ENCODE results near the gene PPP4R2.
A peak's percentile ranks its signal among the peaks of the same experiment; 100 is the strongest.

PPP4R2 gene

GRCh38 chr3:73071952-73072351 lies 75.3 kb downstream of the PPP4R2 start:
- FAIRE-seq, result no peak

- no peak for FAIRE-seq
Observed at GRCh38 chr3:73072634-73073033, 76.0 kb downstream of the PPP4R2 start.

DNA sequence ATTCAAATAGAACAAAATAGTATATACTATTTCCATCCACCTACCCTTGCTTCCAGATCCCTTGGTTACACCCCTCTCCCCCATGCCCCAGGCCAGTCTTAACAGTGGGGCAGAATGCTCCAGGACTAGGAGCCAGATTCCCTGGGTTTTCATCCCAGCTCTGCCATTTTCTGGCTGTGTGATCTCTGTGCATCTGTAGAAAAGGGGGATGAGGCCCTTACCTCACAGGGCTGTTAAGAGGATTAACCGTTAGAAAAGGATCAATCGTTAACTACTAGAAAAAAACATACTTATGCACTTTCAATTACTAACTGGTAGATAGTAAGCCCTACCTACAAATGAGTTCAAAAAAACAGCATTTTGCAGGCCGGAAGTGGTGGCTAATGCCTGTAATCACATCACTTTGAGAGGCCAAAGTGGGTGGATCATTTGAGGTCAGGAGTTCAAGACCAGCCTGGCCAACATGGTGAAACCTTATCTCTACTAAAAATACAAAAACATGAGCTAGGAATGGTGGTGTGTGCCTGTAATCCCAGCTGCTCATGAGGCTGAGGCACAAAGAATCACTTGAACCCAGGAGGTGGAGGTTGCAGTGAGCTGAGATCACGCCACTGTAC lies 76.6 kb downstream of the PPP4R2 start:
- no peak for FAIRE-seq

DNA sequence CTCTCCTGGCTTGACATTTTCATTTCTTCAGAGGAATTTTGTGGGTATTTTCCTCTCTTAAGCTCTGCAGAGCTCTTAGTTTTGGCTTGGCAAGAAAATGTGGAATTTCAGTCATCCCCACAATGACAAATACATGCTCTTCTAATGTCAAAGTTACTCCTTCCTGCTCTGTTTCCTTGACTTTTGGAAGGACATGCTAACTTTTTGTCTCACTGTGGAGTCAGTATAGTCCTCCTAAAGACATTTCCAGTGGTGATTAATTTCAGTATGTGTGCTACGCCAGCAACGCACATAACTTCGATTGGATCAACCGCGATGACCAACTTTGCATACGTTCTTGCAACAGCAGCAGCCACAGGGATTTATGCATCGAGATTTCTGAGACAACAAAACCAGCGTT lies 78.2 kb downstream of the PPP4R2 start:
- FAIRE-seq, result no peak

DNA sequence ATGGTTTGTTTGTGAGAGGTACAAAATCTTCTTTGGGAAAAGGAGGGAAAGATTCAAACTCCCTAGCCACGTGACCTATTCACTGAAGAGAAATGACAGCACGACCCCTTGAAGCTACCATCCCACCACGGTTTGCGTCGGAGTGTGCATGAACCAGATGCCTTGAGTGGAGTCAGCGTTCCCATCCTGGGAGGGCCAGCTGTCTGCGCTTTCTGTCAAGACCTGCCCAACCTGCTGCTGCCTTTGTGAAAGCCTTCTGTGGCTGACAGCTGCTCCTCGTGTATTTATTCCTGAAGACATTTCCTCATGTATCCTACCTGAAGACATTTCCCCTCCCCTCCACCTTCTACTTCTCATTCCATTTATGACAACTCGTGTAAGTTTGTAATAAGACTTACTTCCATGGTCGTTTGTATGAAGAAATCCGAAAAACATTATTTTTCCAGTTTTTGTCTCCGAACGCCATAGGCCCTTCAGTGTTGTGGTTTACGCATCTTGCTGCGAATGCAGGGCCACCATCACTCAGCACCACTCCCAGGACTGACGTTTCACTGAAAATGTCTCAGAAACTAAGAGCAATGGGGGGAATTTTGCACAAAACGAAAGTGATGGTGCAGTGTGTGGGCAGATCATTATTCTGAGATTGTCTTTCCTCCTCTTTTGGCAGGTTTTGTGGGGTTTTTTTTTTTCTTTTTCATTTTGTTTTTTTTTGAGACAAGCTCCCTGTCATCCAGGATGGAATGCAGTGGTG lies 83.8 kb downstream of the PPP4R2 start:
- no peak for FAIRE-seq

GRCh38 chr3:73081140-73081539 lies 84.5 kb downstream of the PPP4R2 start:
- FAIRE-seq, result no peak

GRCh38 chr3:73084170-73084569 lies 87.6 kb downstream of the PPP4R2 start:
- no peak for FAIRE-seq

GRCh38 chr3:73086071-73086494 lies 89.5 kb downstream of the PPP4R2 start:
- no peak for FAIRE-seq

GRCh38 chr3:73094129-73094528 lies 97.5 kb downstream of the PPP4R2 start:
- FAIRE-seq, result no peak

DNA sequence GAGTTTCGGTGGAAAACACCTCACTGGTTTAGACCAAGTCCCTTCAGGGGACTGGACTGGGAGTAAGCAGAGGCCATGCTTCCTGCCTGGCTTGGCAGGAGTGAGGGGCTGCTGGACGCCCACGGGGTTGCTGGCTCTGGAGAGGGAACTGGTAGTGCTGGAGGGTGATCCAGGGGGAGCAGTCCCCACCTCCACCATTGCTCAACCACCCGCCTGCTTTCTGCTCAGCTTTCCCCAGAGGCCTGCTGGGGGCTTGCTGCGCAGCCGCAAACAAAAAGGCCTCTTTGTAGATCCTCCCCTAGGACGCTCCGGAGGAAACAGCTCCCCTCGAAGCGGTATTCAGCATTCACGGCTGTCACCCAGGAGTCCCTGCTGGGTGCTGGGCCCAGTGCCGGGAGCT lies 98.3 kb downstream of the PPP4R2 start:
- FAIRE-seq, result no peak

DNA sequence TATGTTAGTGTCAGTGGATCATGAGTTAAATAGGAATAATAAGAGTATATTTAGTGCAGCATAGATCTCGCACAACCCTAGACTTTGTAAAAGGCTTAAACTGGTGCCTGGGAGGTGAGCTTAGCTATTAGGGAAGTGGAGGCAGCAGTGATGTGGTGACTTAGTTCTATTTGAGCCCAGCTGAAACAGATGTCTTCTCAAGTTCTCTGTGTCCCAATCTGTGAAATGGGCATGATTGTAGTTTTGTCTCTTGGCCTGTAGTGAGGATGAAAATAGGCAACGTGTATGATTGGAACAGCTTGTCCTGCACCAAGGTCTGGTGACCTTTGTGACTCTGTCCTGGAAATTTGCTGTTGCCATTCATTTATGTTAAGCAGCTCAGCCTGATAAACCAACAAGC lies 99.6 kb downstream of the PPP4R2 start:
- FAIRE-seq, result no peak

- no peak for FAIRE-seq
Observed at GRCh38 chr3:73098026-73098425, 101.4 kb downstream of the PPP4R2 start.

GRCh38 chr3:73098873-73099272 lies 102.3 kb downstream of the PPP4R2 start:
- no peak for FAIRE-seq

DNA sequence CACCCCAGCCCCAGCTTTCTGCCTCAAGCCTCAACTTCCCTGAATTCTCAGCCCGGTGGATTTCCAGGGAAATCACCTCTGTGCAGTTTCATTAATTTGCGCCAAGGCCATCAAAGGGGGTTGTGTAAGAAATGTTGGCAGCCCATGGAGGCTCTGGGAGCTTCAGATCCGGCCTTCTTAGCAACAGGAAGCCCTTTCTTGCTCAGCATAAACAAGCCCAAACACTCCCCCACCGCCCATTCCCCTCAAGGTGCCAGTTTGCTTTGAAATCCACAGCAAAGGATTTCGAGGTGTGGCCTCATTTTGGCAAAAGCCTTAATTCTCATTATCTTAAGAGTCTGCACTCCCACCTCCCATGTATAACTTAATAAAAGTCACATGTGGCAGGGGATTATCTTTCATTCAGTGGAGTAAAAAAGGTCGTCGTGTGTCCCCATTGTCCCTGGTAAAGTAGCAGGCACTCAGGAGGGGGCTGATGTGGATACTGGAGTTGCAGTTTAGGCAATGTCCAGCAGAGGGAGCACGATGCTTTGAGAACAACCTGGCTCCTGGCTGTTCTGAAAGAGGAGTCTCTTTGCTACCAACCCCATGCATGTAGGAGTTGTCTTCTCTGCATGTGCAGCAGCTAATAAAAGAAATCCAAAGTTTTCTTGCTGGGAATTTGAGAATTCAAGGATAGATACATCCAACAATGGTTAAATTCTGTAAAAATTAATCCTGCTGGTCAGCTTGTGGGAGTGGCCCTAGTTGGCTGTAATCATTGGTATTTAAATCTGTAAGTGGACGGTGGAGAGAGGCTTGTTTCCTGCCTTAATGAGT lies 104.3 kb downstream of the PPP4R2 start:
- FAIRE-seq, result peak; percentile 76

DNA sequence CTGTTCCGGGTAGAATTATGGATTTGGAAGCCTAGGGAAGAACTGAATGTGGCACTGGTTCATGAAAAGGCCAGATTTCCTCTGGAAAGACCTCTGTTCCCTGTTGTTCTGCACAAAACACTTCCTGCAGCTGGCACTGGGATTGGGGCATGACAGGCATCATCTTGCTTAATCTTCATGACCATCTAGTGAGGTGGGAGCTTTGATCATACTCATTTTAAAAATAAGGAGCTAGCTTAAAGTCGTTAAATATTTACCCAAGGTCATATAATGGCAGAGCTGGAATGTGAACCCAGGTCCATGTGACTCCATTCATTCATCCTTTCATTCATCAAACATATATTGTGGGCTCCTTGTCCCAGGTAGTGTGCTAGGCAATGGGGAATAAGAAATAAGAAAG lies 105.3 kb downstream of the PPP4R2 start:
- FAIRE-seq, result no peak

DNA sequence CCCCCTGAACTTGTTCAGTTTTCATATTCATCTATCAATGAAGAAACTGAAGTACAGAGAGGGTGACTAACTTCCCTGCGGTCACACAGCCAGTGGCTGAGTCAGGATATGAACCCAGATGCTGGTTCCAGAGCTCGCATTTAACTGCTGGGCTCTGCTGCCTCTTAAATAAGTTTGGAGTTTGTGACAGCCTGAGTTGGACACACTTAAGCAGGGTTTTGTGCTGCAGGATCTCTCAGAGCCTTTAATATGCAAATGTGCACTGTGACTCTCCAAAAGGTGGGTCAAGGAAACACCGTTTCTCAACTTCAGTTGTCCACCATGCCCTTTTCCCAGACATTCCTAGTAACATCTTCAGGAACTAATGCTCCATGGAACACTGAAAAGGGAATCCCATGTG lies 110.6 kb downstream of the PPP4R2 start:
- no peak for FAIRE-seq

GRCh38 chr3:73107676-73108187 lies 111.1 kb downstream of the PPP4R2 start:
- no peak for FAIRE-seq

DNA sequence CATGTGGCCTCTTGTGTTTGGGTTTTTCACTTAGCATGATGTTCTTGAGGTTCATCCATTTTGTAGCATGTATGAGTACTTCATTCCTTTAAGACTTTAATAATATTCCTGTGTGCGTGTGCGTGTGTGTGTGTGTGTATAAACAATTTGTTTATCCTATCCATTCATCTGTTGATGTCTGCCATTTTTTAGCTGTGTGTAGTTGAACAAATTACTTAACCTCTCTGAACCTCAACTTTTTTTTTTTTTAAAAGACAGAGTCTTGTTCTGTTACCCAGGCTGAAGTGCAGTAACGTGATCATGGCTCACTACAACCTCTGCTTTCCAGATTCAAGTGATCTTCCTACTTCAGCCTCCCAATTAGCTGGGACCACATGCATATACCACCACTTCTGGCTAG lies 112.1 kb downstream of the PPP4R2 start:
- FAIRE-seq, result no peak

GRCh38 chr3:73110530-73110929 lies 113.9 kb downstream of the PPP4R2 start:
- peak; percentile 99 for FAIRE-seq

GRCh38 chr3:73114711-73115110 lies 118.1 kb downstream of the PPP4R2 start:
- FAIRE-seq, result no peak

DNA sequence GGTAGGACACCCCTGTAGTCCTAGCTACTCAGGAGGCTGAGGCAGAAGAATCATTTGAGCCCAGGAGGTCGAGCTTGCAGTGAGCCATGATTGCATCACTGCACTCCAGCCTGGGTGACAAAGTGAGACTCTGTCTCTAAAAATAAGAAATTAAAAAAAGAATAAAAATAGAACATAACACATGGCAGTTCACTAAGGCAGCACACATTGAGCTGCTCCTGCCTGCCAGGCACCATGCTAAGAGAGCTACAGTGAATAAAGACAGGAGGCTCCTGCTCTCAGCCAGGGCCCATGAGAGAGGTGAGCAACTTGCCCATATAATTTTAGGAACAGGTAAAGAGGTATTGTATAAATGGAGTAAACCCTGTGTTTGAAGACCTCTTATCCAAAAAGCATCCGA lies 119.2 kb downstream of the PPP4R2 start:
- FAIRE-seq, result no peak

Measured in islet of Langerhans (tissue), 1 donor.